ENCODE measurements around the gene IQCE. TPM values are rescaled to one million over a fixed set of nuclear protein-coding genes. Genes with fewer than 3 reads are reported as not detected.

IQCE gene
- total RNA-seq, 1 donor from 2014 or later: 11.4 TPM

DNA sequence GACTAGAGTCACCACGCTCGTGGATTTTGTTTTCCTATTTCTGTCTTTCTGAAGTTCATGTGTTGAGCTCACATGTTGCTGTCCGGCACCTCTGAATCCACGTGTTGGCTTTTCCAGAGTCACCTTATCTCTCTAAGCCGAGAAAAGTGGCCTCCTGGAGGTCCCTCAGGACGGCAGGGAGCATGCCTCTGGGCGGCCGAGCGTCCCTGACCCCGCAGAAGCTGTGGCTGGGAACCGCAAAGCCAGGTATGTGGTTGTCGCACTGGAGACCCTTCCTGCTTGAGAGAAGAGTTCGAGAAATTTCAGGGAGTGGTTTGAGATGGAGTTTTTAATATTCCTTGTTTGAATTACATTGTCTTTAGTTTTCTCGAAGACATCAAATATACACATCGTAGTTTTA is 12.6 kb downstream of the IQCE start:
- no peak for DNase-seq (ENCODE audit: low spot score in 2 of 2)
- TF ChIP-seq, protein P1, sequence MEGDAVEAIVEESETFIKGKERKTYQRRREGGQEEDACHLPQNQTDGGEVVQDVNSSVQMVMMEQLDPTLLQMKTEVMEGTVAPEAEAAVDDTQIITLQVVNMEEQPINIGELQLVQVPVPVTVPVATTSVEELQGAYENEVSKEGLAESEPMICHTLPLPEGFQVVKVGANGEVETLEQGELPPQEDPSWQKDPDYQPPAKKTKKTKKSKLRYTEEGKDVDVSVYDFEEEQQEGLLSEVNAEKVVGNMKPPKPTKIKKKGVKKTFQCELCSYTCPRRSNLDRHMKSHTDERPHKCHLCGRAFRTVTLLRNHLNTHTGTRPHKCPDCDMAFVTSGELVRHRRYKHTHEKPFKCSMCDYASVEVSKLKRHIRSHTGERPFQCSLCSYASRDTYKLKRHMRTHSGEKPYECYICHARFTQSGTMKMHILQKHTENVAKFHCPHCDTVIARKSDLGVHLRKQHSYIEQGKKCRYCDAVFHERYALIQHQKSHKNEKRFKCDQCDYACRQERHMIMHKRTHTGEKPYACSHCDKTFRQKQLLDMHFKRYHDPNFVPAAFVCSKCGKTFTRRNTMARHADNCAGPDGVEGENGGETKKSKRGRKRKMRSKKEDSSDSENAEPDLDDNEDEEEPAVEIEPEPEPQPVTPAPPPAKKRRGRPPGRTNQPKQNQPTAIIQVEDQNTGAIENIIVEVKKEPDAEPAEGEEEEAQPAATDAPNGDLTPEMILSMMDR (IDR thresholded peaks at IDR 0.05): no peak
- no peak overlapping the region for H3K27ac ChIP-seq
- H3K4me3 ChIP-seq: no peak overlapping the region
- H3K4me1 ChIP-seq: no peaks in the 10 kb centered on the region
- intact Hi-C loops (cut with DNase I): no loop called here
- H3K27me3 ChIP-seq: no peaks in the 10 kb centered on the region
- no peaks in the 10 kb centered on the region for H3K9me3 ChIP-seq
- peaks cover 13 to 23% of the 10 kb centered on the region in 2 donors for H3K36me3 ChIP-seq

DNA sequence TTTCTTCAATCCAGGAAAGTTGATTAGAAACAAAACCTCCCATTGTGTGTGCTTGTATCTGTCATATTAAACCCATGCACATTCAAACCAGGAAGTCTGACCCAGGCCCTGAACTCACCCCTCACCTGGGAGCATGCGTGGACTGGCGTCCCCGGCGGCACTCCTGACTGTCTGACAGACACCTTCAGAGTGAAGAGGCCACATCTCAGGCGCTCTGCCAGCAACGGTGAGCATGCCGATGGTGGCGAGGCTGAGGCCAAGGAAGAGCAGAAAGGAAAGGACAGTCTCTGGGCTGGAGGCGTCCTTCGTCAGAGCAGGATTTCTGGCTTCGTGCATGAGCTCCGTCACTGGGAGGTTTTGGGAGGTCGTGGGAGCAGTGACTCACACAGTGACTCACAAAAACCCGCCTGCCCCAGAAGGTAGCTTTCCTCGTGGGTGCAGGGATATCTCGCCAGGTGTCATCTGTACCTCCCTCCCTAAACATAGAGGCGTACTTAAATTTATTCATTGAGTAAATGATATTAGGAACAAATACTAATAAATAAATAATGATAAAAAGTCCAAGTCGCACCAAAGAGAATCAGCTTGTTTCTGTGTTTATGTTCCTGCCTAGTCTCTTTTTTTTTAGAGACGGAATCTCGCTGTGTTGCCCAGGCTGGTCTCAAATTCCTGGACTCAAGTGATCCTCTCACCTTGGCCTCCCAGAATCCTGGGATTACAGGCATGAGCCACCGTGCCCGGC is 13.5 kb downstream of the IQCE start:
- peaks cover 13 to 25% of the 10 kb centered on the region in 2 donors for H3K36me3 ChIP-seq
- DNase-seq (ENCODE audit: low spot score in 2 of 2): no peak
- no peaks in the 10 kb centered on the region for H3K9me3 ChIP-seq
- H3K4me1 ChIP-seq: no peaks in the 10 kb centered on the region
- H3K4me3 ChIP-seq: no peak overlapping the region
- TF ChIP-seq, protein P1 (IDR thresholded peaks at IDR 0.05): no peak
- H3K27me3 ChIP-seq: no peaks in the 10 kb centered on the region
- no peak overlapping the region for H3K27ac ChIP-seq
- intact Hi-C loops (cut with DNase I): no loop called here

DNA sequence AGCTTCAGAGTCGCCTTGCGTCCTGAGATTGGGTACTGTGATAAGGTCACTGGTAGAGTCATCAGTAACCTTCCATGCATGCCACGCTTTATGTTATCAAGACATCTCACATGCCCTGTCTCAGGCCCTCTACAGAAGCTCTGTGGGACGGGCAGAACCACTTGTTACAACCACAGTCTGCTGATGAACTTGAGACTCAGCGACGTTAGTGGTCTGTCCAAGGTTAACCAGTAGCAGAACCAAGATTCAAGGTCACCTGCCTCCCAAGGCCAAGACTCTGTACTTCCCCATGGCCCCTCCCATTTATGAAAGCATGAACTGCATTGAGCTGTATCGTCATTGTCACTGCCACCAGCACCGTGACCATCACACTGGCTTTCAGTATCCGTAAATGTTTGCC is 15.0 kb downstream of the IQCE start:
- H3K4me1 ChIP-seq: no peaks in the 10 kb centered on the region
- TF ChIP-seq, protein P1 (IDR thresholded peaks at IDR 0.05): no peak
- H3K36me3 ChIP-seq: peaks cover 15 to 25% of the 10 kb centered on the region in 2 donors
- intact Hi-C loops (cut with DNase I): no loop called here
- no peaks in the 10 kb centered on the region for H3K9me3 ChIP-seq
- DNase-seq (ENCODE audit: low spot score in 2 of 2): no peak
- no peak overlapping the region for H3K4me3 ChIP-seq
- no peaks in the 10 kb centered on the region for H3K27me3 ChIP-seq
- H3K27ac ChIP-seq: no peak overlapping the region

DNA sequence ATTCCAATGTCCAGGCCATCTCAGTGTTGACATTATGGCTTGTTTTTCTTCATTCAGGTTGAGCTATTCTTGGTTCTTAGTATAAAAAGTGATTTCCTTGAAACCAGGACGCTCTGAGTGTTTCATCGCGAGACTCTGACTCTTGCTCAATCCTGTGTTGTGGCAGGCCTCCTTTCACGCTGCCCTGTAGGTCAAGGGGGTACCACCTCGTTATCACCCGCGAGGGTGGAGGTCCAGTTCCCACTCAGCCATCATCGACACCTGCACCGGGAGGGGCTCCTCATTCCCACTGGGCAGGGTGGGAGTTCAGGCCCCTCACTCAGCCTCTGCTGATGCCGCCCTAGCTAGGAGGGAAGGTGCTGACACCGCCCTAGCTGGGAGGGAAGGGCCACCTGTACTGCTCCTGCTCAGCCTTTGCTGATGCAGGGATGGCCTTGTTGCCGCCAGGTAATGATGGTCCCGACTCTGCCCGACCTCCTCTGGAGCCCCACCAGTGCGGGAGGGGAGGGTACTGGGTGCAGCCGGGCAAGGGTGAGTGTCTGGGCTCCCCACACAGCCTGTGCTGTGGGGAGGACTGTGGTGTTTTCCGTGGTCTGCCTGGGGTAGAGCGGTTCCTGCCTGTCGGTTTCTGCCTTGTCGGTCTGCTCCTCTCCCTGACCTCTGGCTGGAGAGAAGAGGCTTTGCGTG is 16.4 kb downstream of the IQCE start:
- no peaks in the 10 kb centered on the region for H3K27me3 ChIP-seq
- intact Hi-C loops (cut with DNase I): no loop called here
- no peak for DNase-seq (ENCODE audit: low spot score in 2 of 2)
- TF ChIP-seq, protein P1 (IDR thresholded peaks at IDR 0.05): no peak
- no peak overlapping the region for H3K27ac ChIP-seq
- no peaks in the 10 kb centered on the region for H3K4me1 ChIP-seq
- H3K36me3 ChIP-seq: peaks cover 15 to 25% of the 10 kb centered on the region in 2 donors
- H3K9me3 ChIP-seq: no peaks in the 10 kb centered on the region
- no peak overlapping the region for H3K4me3 ChIP-seq

DNA sequence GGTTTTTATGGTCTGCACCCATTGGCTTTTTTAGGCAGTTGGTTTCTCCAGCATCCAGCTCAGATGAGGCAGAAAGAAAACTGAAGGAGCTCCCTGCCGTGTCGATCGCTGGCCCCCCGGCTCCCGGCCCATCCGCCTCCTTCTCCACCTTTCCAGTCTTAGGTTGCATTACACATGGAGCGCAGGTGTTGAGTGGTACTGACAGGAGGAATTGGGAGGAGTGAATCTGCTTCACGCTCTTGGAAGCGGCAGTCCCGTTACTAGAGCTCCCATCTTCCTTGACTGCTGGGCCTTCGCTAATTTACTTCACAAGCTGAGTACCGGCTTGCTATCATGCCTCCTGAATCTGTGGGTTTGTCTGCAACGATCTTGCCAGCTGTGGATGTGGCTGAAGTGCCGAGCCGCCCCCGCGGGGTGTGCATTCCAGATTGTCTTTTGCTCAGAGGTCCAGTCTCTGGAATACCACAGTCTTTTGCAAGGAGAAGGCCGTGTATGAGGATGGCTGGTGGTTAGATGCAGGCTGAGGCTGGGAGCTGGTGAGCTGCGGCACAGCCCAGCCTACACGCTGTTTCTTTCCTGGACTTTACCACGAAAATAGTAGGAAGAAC is 17.1 kb downstream of the IQCE start:
- intact Hi-C loops (cut with DNase I): no loop called here
- no peak for DNase-seq (ENCODE audit: low spot score in 2 of 2)
- Histone ChIP-seq H3K27ac (no peak overlapping the region), H3K9me3 (no peaks in the 10 kb centered on the region), H3K4me3 (no peak overlapping the region), H3K4me1 (no peaks in the 10 kb centered on the region), H3K36me3 (peaks cover 15 to 25% of the 10 kb centered on the region in 2 donors), H3K27me3 (no peaks in the 10 kb centered on the region)
- TF ChIP-seq, protein P1 (IDR thresholded peaks at IDR 0.05): no peak
